ENCODE measurements around the gene DGKB.

GRCh38 chr7:14286036-14286435, 616.5 kb downstream of the DGKB start:
- TF ChIP-seq CTCF (IDR thresholded peaks at IDR 0.05) (no peak), EZH2phosphoT487 (IDR thresholded peaks at IDR 0.05) (no peak)
